Vagina (tissue), 2 donors: ENCODE measurements around the gene IFT57. TPM values are rescaled to one million over a fixed set of nuclear protein-coding genes. Genes with fewer than 3 reads are reported as not detected.

Source experiments
- DNase-seq, 2 donors: peaks; one replicate each; pipeline ENCODE4 v3.0.0-alpha.2; 2017; ENCODE audit errors: extremely low spot score in 2 of 2
- H3K27ac ChIP-seq: fragments of 200-600 bp; sonication (generic); one replicate; pipeline ENCODE4 v1.5.1; 2019
- H3K27me3 ChIP-seq: fragments of 200-600 bp; sonication (generic); one replicate; pipeline ENCODE4 v1.5.1; 2019
- H3K36me3 ChIP-seq, 2 donors: fragments of 200-600 bp; sonication (generic); one replicate each; pipeline ENCODE4 v1.5.1; 2017 to 2019
- H3K4me1 ChIP-seq: fragments of 200-600 bp; sonication (generic); one replicate; pipeline ENCODE4 v1.5.1; 2019
- H3K4me3 ChIP-seq, 2 donors: fragments of 200-600 bp; sonication (generic); 1 replicate in 1 of 2; 2 replicates in 1 of 2; pipeline ENCODE4 v1.5.1; 2016 to 2019
- H3K9me3 ChIP-seq: fragments of 200-600 bp; sonication (generic); one replicate; pipeline ENCODE4 v1.5.1; 2019
- CTCF ChIP-seq, 3 experiments: fragments of 450-650 bp in 2 of 3; fragments of 200-600 bp in 1 of 3; sonication (generic) in 1 of 3; IDR thresholded peaks; one replicate each; pipeline ENCODE4 v1.5.1; 2017 to 2019; ENCODE audit warnings: antibody characterized with exemption in 3 of 3, mild to moderate bottlenecking in 2 of 3, moderate library complexity in 2 of 3
- POLR2A ChIP-seq, 2 donors: fragments of 450-650 bp; IDR thresholded peaks; one replicate each; pipeline ENCODE4 v1.6.1; 2017; ENCODE audit warnings: antibody characterized with exemption in 2 of 2, mild to moderate bottlenecking in 2 of 2, moderate library complexity in 2 of 2
- POLR2AphosphoS5 ChIP-seq, 2 donors: sonication (generic); formaldehyde crosslinking; IDR thresholded peaks; one replicate each; pipeline ENCODE4 v1.9.0; 2017; ENCODE audit warnings: antibody characterized with exemption in 2 of 2, mild to moderate bottlenecking in 2 of 2, low read depth in 1 of 2; ENCODE audit not compliant: insufficient read depth in 1 of 2
- intact Hi-C: fragments of 100-400 bp; cut with DNase I; formaldehyde crosslinking; loops from one replicate; pipeline ENCODE4 v1.15.1; 2023
- total RNA-seq: library from RNA; depleted of rRNA; stranded (reverse); fragments of >200 nt; gene quantifications from one replicate; pipeline ENCODE4 v1.2.3, GENCODE V29; 2016

IFT57 gene
- total RNA-seq, 1 donor from 2014 or later: 44.9 TPM

GRCh38 chr3:108125153-108125543, 97.1 kb downstream of the IFT57 start:
- peaks cover 9% of the 10 kb centered on the region for H3K4me1 ChIP-seq
- H3K9me3 ChIP-seq: no peaks in the 10 kb centered on the region
- TF ChIP-seq POLR2AphosphoS5 (IDR thresholded peaks at IDR 0.05; ENCODE audit: insufficient read depth in 1 of 2, low read depth in 1 of 2): no peak
- no peak for TF ChIP-seq POLR2A (IDR thresholded peaks at IDR 0.05)
- TF ChIP-seq CTCF (IDR thresholded peaks at IDR 0.05): no peak
- H3K27ac ChIP-seq: no peak overlapping the region
- no peaks in the 10 kb centered on the region for H3K36me3 ChIP-seq
- no peak overlapping the region for H3K4me3 ChIP-seq
- H3K27me3 ChIP-seq: no peaks in the 10 kb centered on the region
- DNase-seq: no peak
- intact Hi-C loops: no loop called here

- no peak for DNase-seq
- Histone ChIP-seq H3K4me3 (no peak overlapping the region), H3K27me3 (no peaks in the 10 kb centered on the region), H3K4me1 (peaks cover 9% of the 10 kb centered on the region), H3K27ac (no peak overlapping the region), H3K9me3 (no peaks in the 10 kb centered on the region), H3K36me3 (no peaks in the 10 kb centered on the region)
- intact Hi-C loops: no loop called here
- TF ChIP-seq POLR2AphosphoS5 (IDR thresholded peaks at IDR 0.05; ENCODE audit: insufficient read depth in 1 of 2, low read depth in 1 of 2) (no peak), POLR2A (IDR thresholded peaks at IDR 0.05) (no peak), CTCF (IDR thresholded peaks at IDR 0.05) (no peak)
Measured at GRCh38 chr3:108124337-108125152, 97.7 kb downstream of the IFT57 start.

- no peak for DNase-seq
- intact Hi-C loops: no loop called here
- no peaks in the 10 kb centered on the region for H3K9me3 ChIP-seq
- H3K27ac ChIP-seq: no peak overlapping the region
- H3K4me3 ChIP-seq: no peak overlapping the region
- TF ChIP-seq CTCF (IDR thresholded peaks at IDR 0.05) (no peak), POLR2AphosphoS5 (IDR thresholded peaks at IDR 0.05; ENCODE audit: insufficient read depth in 1 of 2, low read depth in 1 of 2) (no peak), POLR2A (IDR thresholded peaks at IDR 0.05) (no peak)
- H3K36me3 ChIP-seq: no peaks in the 10 kb centered on the region
- H3K27me3 ChIP-seq: no peaks in the 10 kb centered on the region
- peaks cover 9% of the 10 kb centered on the region for H3K4me1 ChIP-seq
Measured at GRCh38 chr3:108123326-108123725, 98.9 kb downstream of the IFT57 start.

- Histone ChIP-seq H3K27me3 (no peaks in the 10 kb centered on the region), H3K36me3 (no peaks in the 10 kb centered on the region), H3K27ac (no peak overlapping the region), H3K9me3 (no peaks in the 10 kb centered on the region), H3K4me1 (peaks cover 4% of the 10 kb centered on the region), H3K4me3 (no peak overlapping the region)
- intact Hi-C loops: no loop called here
- no peak for DNase-seq
- TF ChIP-seq CTCF (IDR thresholded peaks at IDR 0.05): no peak
Measured at GRCh38 chr3:108122276-108122675, 99.9 kb downstream of the IFT57 start.

- TF ChIP-seq CTCF (IDR thresholded peaks at IDR 0.05) (no peak), POLR2A (IDR thresholded peaks at IDR 0.05) (no peak), POLR2AphosphoS5 (IDR thresholded peaks at IDR 0.05; ENCODE audit: insufficient read depth in 1 of 2, low read depth in 1 of 2) (no peak)
- no peaks in the 10 kb centered on the region for H3K9me3 ChIP-seq
- DNase-seq: no peak
- intact Hi-C loops: no loop called here
- H3K4me1 ChIP-seq: no peaks in the 10 kb centered on the region
- no peaks in the 10 kb centered on the region for H3K36me3 ChIP-seq
- H3K27ac ChIP-seq: no peak overlapping the region
- no peak overlapping the region for H3K4me3 ChIP-seq
- H3K27me3 ChIP-seq: no peaks in the 10 kb centered on the region
Measured at GRCh38 chr3:108119398-108120104, 102.7 kb downstream of the IFT57 start.
